HFFc6 (cell line): ENCODE data around the gene NPB. TPM values are rescaled to one million over a fixed set of nuclear protein-coding genes. Genes with fewer than 3 reads are reported as not detected.

Experiments
- DNase-seq: peaks from one replicate; pipeline ENCODE4 v3.0.0-alpha.2; 2018
- H3K27ac Mint-ChIP-seq: 2 replicates; pipeline ENCODE4 v1.8.0; 2020; ENCODE audit warnings: mild to moderate bottlenecking, mixed read lengths
- H3K27me3 Mint-ChIP-seq: 2 replicates; pipeline ENCODE4 v1.8.0; 2021; ENCODE audit warnings: mild to moderate bottlenecking, moderate library complexity, mixed read lengths; ENCODE audit not compliant: insufficient read depth
- H3K36me3 Mint-ChIP-seq: 2 replicates; pipeline ENCODE4 v1.8.0; 2021; ENCODE audit warnings: low read depth, mixed read lengths
- H3K4me1 Mint-ChIP-seq: 2 replicates; pipeline ENCODE4 v1.8.0; 2020; ENCODE audit warnings: low read depth, mixed read lengths
- H3K4me3 Mint-ChIP-seq: 2 replicates; pipeline ENCODE4 v1.8.0; 2020; ENCODE audit warnings: mild to moderate bottlenecking, moderate library complexity, mixed read lengths
- H3K9me3 Mint-ChIP-seq: 2 replicates; pipeline ENCODE4 v1.8.0; 2020; ENCODE audit warnings: mild to moderate bottlenecking, mixed read lengths
- total RNA-seq, 6 experiments: library from RNA; stranded (reverse); fragmentation: NEBNext Ultra II Directional; extraction: Animal tissue kit (Norgen Biotek cat#: 25700); gene quantifications; 2 replicates in 1 of 6; 3 replicates in 5 of 6; pipeline ENCODE4 v1.2.3, GENCODE V29; 2021
- TF ChIP-seq, protein P1 (sequence below): fragments of 200-600 bp; sonication (generic); IDR thresholded peaks from 2 replicates; pipeline ENCODE4 v1.5.0; 2021; ENCODE audit warnings: antibody characterized with exemption, mild to moderate bottlenecking

NPB gene
- total RNA-seq, 6 experiments from 2014 or later: 0.53 to 1.5 (median 0.71) TPM

DNA sequence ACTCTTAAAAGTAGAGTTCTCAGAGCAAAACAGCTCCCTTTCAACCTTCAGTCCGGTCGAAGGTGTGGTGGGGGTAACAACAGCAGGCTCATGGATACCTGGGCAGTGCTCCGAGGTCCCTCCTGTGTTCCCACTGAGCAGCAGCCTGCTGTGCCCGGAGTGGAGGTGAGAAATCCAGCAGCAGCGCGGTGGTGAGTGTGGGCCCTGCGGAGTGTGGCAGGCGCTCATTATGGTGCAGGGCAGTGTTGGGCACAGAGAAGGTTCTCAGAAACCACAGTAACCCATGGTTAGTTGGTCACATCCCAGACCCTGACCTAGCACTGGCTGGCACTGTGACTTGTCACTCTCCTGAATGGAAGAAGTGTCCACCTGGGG is 36.7 kb upstream of the NPB start:
- Mint-ChIP-seq H3K27me3 (peaks cover 64% of the 10 kb centered on the region), H3K4me3 (peak overlapping the region; percentile 24; the same call in 1 of the 2 replicates), H3K9me3 (peaks cover 5% of the 10 kb centered on the region; the same call in 1 of the 2 replicates), H3K36me3 (peaks cover 20% of the 10 kb centered on the region), H3K27ac (peak overlapping the region; percentile 93), H3K4me1 (peaks cover 46% of the 10 kb centered on the region)
- TF ChIP-seq, protein P1, sequence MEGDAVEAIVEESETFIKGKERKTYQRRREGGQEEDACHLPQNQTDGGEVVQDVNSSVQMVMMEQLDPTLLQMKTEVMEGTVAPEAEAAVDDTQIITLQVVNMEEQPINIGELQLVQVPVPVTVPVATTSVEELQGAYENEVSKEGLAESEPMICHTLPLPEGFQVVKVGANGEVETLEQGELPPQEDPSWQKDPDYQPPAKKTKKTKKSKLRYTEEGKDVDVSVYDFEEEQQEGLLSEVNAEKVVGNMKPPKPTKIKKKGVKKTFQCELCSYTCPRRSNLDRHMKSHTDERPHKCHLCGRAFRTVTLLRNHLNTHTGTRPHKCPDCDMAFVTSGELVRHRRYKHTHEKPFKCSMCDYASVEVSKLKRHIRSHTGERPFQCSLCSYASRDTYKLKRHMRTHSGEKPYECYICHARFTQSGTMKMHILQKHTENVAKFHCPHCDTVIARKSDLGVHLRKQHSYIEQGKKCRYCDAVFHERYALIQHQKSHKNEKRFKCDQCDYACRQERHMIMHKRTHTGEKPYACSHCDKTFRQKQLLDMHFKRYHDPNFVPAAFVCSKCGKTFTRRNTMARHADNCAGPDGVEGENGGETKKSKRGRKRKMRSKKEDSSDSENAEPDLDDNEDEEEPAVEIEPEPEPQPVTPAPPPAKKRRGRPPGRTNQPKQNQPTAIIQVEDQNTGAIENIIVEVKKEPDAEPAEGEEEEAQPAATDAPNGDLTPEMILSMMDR: no peak
- DNase-seq: no peak

DNA sequence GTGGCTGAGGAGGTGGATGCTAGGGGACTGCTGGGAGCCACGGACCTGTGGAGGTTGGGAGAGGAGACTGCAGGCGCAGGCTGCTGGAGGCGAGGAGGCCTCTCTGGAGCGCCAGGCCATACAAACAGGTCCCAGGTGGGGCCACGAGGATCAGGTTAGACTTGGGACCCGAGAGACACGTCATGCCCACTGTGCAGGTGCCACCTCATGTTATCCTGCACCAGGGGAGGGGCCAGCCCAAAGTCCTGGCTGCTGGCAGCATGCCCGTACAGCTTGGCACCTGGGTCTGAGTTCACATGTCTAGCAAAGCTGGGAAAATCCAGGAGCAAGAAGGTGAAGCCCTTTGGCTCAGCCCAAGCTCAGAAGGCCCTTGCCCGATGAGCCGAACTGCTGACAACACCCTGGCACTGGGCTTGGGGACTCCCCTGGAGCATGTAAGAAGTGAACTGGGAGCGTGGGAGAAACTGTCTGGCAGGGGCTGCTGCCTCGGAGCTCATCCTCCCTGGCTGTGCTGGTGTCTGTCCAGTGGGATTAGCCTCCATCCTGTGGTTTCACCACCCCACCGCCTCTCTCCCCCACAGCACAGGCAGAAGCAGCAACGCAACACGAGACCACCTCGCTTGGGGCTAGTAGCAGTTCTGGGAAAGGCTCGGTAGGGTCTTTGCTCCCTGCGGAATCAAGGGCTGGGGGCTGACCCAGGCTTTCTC is 36.2 kb upstream of the NPB start:
- H3K27me3 Mint-ChIP-seq: peaks cover 60% of the 10 kb centered on the region
- peak overlapping the region; percentile 93 for H3K27ac Mint-ChIP-seq
- H3K9me3 Mint-ChIP-seq: peaks cover 5% of the 10 kb centered on the region; the same call in 1 of the 2 replicates
- H3K4me3 Mint-ChIP-seq: peak overlapping the region; percentile 24; the same call in 1 of the 2 replicates
- H3K36me3 Mint-ChIP-seq: peaks cover 21% of the 10 kb centered on the region
- DNase-seq: no peak
- TF ChIP-seq, protein P1: no peak
- peaks cover 46% of the 10 kb centered on the region for H3K4me1 Mint-ChIP-seq

DNA sequence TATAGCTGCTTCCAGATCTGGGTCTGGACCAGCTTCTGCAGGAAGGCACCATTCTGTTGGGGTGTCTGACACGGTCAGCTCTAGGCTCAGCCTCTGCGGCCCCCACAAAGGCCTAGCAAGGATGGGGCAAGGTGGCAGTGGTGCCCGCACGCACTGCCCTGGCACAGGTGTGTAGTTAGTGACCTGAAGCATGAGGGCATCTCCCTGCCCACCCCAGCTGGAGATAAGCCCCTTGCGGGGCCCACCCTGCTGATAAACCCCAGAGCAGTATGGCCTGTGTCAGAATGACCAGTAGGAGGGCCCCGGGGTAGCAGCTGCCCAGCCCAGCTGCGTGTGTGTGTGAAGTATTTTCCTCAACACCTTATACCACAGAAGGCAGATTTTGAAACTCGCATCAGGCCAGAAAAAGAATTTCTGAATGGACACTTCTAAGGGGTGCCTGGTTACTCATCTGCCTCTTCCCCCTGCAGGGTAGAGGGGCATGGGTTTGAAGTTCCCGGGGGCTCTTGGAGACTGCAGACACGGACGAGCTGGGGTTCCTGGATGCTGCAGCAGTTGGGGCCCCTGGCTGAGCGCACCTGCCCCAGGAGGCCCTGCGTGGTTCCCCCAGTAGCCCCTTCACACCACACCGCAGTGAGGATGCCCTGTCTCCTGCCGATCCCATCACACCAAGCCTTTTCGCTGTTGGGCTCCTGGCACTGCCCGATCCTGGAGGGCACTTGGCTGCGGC is 35.4 kb upstream of the NPB start:
- TF ChIP-seq, protein P1: no peak
- Mint-ChIP-seq H3K27me3 (peaks cover 60% of the 10 kb centered on the region), H3K4me3 (no peak overlapping the region; the same call in 1 of the 2 replicates), H3K9me3 (peaks cover 5% of the 10 kb centered on the region; the same call in 1 of the 2 replicates), H3K4me1 (peaks cover 46% of the 10 kb centered on the region), H3K36me3 (peaks cover 21% of the 10 kb centered on the region), H3K27ac (peak overlapping the region; percentile 93)
- DNase-seq: no peak

DNA sequence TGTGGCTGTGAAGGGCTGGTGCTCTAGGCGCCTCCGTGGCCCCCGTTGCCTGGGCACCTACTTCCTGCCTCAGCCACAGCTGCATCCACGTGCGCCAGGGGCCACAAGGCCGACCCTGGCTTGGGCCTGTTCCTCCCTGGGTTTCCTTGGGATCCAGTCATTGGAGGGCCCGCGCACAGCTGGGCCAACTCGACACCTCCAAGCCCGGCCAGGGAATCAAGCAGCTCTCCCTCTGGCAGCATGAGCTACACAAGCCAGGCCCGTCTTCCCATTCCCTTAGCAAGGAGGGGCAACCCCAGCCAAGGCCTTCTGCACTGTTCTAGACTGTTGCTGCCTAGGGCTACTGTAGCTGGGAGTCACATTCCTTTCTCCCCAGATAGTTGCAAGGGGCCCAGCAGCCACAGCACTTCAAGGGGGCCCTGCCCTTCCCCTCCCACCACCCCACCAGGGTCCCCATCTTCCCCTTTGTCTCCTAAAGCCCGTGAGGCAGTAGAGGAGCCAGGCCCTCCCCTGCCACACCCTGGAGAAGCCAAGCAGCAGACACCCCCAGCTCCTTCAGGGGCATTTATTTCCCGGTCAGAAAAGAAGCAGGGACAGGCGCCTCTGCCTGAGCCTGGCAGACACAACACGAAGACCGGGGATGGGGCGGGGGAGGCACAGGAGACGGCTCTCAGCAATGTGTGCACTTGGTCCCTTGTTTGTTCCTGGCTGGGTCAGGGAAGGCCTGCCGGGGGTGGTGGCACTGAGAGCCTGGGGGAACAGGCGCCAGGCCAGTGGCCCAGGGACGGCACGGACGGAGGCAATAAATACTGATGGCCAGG is 34.7 kb upstream of the NPB start:
- peak overlapping the region; percentile 93 for H3K27ac Mint-ChIP-seq
- DNase-seq: peak; percentile 58
- TF ChIP-seq, protein P1: no peak
- H3K9me3 Mint-ChIP-seq: peaks cover 5% of the 10 kb centered on the region; the same call in 1 of the 2 replicates
- H3K27me3 Mint-ChIP-seq: peaks cover 61% of the 10 kb centered on the region
- H3K4me3 Mint-ChIP-seq: peak overlapping the region; percentile 92; the same call in 1 of the 2 replicates
- peaks cover 46% of the 10 kb centered on the region for H3K4me1 Mint-ChIP-seq
- H3K36me3 Mint-ChIP-seq: peaks cover 21% of the 10 kb centered on the region

DNA sequence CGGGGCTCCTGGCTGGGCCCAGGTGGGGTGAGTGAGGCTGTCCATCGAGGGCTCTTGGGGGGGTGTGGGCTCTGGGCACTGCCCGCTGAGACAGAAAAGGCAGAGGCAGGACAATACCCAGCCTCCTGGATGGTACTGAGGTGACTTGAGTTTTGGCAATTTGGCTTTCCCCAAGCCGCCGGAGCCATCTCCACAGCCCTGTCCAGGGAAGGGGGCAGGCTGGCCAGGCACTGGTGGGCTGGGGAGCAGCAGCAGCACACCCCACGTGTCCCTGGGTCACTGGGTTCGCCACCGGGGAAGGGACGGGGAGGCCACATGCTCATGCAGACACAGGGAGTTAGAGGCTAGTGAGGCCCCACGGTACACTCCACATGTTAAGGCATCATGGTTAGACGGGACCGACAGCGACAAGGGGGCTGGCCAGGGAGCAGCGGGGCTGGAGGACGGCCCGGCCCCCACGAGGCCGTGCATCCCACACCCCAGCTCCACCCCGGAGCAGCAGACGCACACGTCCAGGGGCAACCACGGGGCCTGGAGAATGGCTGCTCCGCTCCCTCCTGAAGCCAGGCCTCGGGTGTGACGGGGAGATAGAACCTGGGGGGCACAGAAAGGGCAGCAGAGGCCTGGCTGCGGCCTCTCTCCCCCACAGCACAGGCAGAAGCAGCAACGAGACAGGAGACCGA is 33.9 kb upstream of the NPB start:
- Mint-ChIP-seq H3K27me3 (peaks cover 60% of the 10 kb centered on the region), H3K4me3 (peak overlapping the region; percentile 92), H3K4me1 (peaks cover 39% of the 10 kb centered on the region), H3K36me3 (peaks cover 19% of the 10 kb centered on the region), H3K27ac (peak overlapping the region; percentile 93), H3K9me3 (peaks cover 5% of the 10 kb centered on the region; the same call in 1 of the 2 replicates)
- TF ChIP-seq, protein P1: no peak
- DNase-seq: no peak
